HCT116 (cell line): ENCODE results near the gene AGAP1. TPM values are rescaled to one million over a fixed set of nuclear protein-coding genes. Genes with fewer than 3 reads are reported as not detected.

Experiments
- ATAC-seq: fragments of 200-7000 bp; cut with Tn5 transposase; 2 replicates; pipeline ENCODE4 v1.9.1; 2020; ENCODE audit warnings: mild to moderate bottlenecking, moderate library complexity
- BruUV-seq: library from RNA; stranded (reverse); fragments of 400-500 nt; replicated peaks from 2 replicates; lab custom pipeline; 2021; lab: Mats Ljungman, UMichigan
- CTCF ChIA-PET: fragments of 300-600 bp; sonication (Branson Sonifier 250); formaldehyde crosslinking; loops from one replicate; lab custom pipeline; 2021; ENCODE audit warnings: antibody characterized with exemption; lab: Charles Lee
- POLR2A ChIA-PET: fragments of 300-600, 350-600 bp; sonication (Branson Sonifier 250); formaldehyde crosslinking; loops from one replicate; lab custom pipeline; 2021; ENCODE audit warnings: antibody characterized with exemption; lab: Charles Lee
- RAD21 ChIA-PET, 2 experiments: fragments of 300-600 bp; sonication (Branson Sonifier 250); formaldehyde crosslinking; loops; one replicate each; lab custom pipeline; 2023; ENCODE audit warnings: low total read pairs in 2 of 2; ENCODE audit not compliant: uncharacterized antibody in 2 of 2, unreplicated experiment in 2 of 2, low non-redundant PET in 1 of 2; lab: Charles Lee
- DNase-seq: peaks from one replicate; pipeline ENCODE4 v3.0.0-alpha.2; 2010; ENCODE audit warnings: low read depth, low spot score
- H2AFZ ChIP-seq: fragments of 200-600 bp; shearing (Covaris generic), sonication (generic); 2 replicates; pipeline ENCODE4 v1.6.1; 2017; ENCODE audit warnings: low read depth, mixed run types, mixed read lengths, antibody characterized with exemption, low read length; ENCODE audit not compliant: poor library complexity, severe bottlenecking
- H3K27ac ChIP-seq: 2 replicates; pipeline ENCODE4 v1.5.1; 2012; ENCODE audit warnings: low read depth, low read length
- H3K27me3 ChIP-seq: fragments of 200-600 bp; sonication (generic); 2 replicates; pipeline ENCODE4 v1.6.1; 2016; ENCODE audit warnings: mixed run types, low read length, mixed read lengths; ENCODE audit not compliant: insufficient read depth
- H3K36me3 ChIP-seq, 2 experiments: fragments of 200-500 bp in 1 of 2; fragments of 200-600 bp in 1 of 2; sonication (Bioruptor generic) in 1 of 2; sonication (generic) in 1 of 2; 2 replicates each; pipeline versions ENCODE4 v1.5.1 to v1.6.1; 2014 to 2016; ENCODE audit warnings: low read length in 2 of 2, inconsistent platforms in 1 of 2, mixed read lengths in 1 of 2, mixed run types in 1 of 2; ENCODE audit not compliant: insufficient read depth in 2 of 2, control insufficient read depth in 1 of 2
- H3K4me1 ChIP-seq, 2 experiments: fragments of 200-600 bp in 1 of 2; sonication (generic) in 1 of 2; 2 replicates each; pipeline versions ENCODE4 v1.5.1 to v1.6.1; 2012 to 2017; ENCODE audit warnings: low read length in 2 of 2, inconsistent platforms in 1 of 2, mild to moderate bottlenecking in 1 of 2, mixed read lengths in 1 of 2, mixed run types in 1 of 2, moderate library complexity in 1 of 2; ENCODE audit not compliant: insufficient read depth in 2 of 2, control insufficient read depth in 1 of 2
- H3K4me2 ChIP-seq: fragments of 200-600 bp; sonication (generic); 2 replicates; pipeline ENCODE4 v1.6.1; 2017; ENCODE audit warnings: mixed run types, low read length, mixed read lengths
- H3K4me3 ChIP-seq, 2 experiments: fragments of 200-600 bp in 1 of 2; sonication (generic) in 1 of 2; replicated peaks in 1 of 2; 2 replicates each; pipeline ENCODE4 v1.5.1; 2011 to 2016; ENCODE audit warnings: low read length in 2 of 2, control low read depth in 1 of 2, low read depth in 1 of 2, mild to moderate bottlenecking in 1 of 2, mixed read lengths in 1 of 2, mixed run types in 1 of 2
- H3K79me2 ChIP-seq: fragments of 200-600 bp; sonication (generic); 2 replicates; pipeline ENCODE4 v1.6.1; 2017; ENCODE audit warnings: mild to moderate bottlenecking, mixed run types, low read length, moderate library complexity, mixed read lengths; ENCODE audit not compliant: insufficient read depth
- H3K9ac ChIP-seq: fragments of 200-600 bp; sonication (generic); 2 replicates; pipeline ENCODE4 v1.6.1; 2016; ENCODE audit warnings: low read length, mixed read lengths
- H3K9me2 ChIP-seq: fragments of 200-600 bp; sonication (generic), shearing (Covaris generic); 2 replicates; pipeline ENCODE4 v1.6.1; 2017; ENCODE audit warnings: mixed run types, mild to moderate bottlenecking, moderate library complexity; ENCODE audit not compliant: insufficient read depth
- H3K9me3 ChIP-seq, 2 experiments: fragments of 200-500 bp in 1 of 2; fragments of 200-600 bp in 1 of 2; sonication (Bioruptor generic) in 1 of 2; sonication (generic) in 1 of 2; 2 replicates each; pipeline ENCODE4 v1.6.1; 2014 to 2017; ENCODE audit warnings: low read length in 2 of 2, mixed read lengths in 2 of 2, inconsistent platforms in 1 of 2, low read depth in 1 of 2, mild to moderate bottlenecking in 1 of 2, mixed run types in 1 of 2, moderate library complexity in 1 of 2; ENCODE audit not compliant: control insufficient read depth in 1 of 2, insufficient read depth in 1 of 2
- H4K20me1 ChIP-seq: fragments of 200-600 bp; sonication (generic), shearing (Covaris generic); 2 replicates; pipeline ENCODE4 v1.6.1; 2017; ENCODE audit warnings: mixed run types, mild to moderate bottlenecking, moderate library complexity; ENCODE audit not compliant: insufficient read depth
- CBX3 ChIP-seq: IDR thresholded peaks from 2 replicates; pipeline ENCODE4 v1.6.1; 2012; ENCODE audit warnings: low read depth
- CTCF ChIP-seq, 3 experiments: fragments of 200-600 bp in 1 of 3; sonication (generic) in 1 of 3; IDR thresholded peaks in 2 of 3; conservative IDR thresholded peaks in 1 of 3; 2 replicates each; pipeline ENCODE4 v1.5.1; 2012 to 2017; ENCODE audit warnings: low read depth in 2 of 3, low read length in 2 of 3, antibody characterized with exemption in 1 of 3, borderline replicate concordance in 1 of 3, control low read depth in 1 of 3, mild to moderate bottlenecking in 1 of 3, mixed read lengths in 1 of 3, mixed run types in 1 of 3, moderate library complexity in 1 of 3; ENCODE audit not compliant: insufficient read depth in 1 of 3
- ELF1 ChIP-seq: IDR thresholded peaks from 2 replicates; pipeline ENCODE4 v1.6.1; 2012; ENCODE audit warnings: low read depth, borderline replicate concordance
- EZH2phosphoT487 ChIP-seq: fragments of 200-600 bp; IDR thresholded peaks from 2 replicates; pipeline ENCODE4 v1.6.1; 2018; ENCODE audit warnings: antibody characterized with exemption, borderline replicate concordance
- FOSL1 ChIP-seq: IDR thresholded peaks from 2 replicates; pipeline ENCODE4 v1.6.1; 2012; ENCODE audit warnings: low read depth
- JUND ChIP-seq: IDR thresholded peaks from 2 replicates; pipeline ENCODE4 v1.6.1; 2012
- POLR2A ChIP-seq: IDR thresholded peaks from 2 replicates; pipeline ENCODE4 v1.7.0; 2011; ENCODE audit warnings: borderline replicate concordance; ENCODE audit not compliant: insufficient read depth, insufficient read length; ENCODE audit errors: extremely low read depth
- REST ChIP-seq: IDR thresholded peaks from 2 replicates; pipeline ENCODE4 v1.6.1; 2012; ENCODE audit warnings: low read depth
- SIN3A ChIP-seq: IDR thresholded peaks from 2 replicates; pipeline ENCODE4 v1.6.1; 2012; ENCODE audit warnings: low read depth
- SRF ChIP-seq: IDR thresholded peaks from 2 replicates; pipeline ENCODE4 v1.6.1; 2012; ENCODE audit warnings: low read depth
- TCF7L2 ChIP-seq: IDR thresholded peaks from 2 replicates; pipeline ENCODE4 v1.7.0; 2011; ENCODE audit warnings: borderline replicate concordance, inconsistent platforms; ENCODE audit not compliant: insufficient read depth, insufficient read length; ENCODE audit errors: extremely low read depth
- ZBTB33 ChIP-seq: IDR thresholded peaks from 2 replicates; pipeline ENCODE4 v1.6.1; 2011; ENCODE audit warnings: mild to moderate bottlenecking, low read length, moderate library complexity; ENCODE audit not compliant: insufficient replicate concordance; ENCODE audit errors: extremely low read depth
- ZFX ChIP-seq: fragments of 450-650 bp; IDR thresholded peaks from 2 replicates; pipeline ENCODE4 v1.6.1; 2017
- ZNF274 ChIP-seq: fragments of 200-500 bp; sonication (Bioruptor generic); IDR thresholded peaks from 2 replicates; pipeline ENCODE4 v1.6.1; 2014; ENCODE audit warnings: mild to moderate bottlenecking, low read depth, low read length, inconsistent platforms
- intact Hi-C: fragments of 100-400 bp; cut with micrococcal nuclease; formaldehyde crosslinking; loops from 2 replicates; pipeline ENCODE4 v1.10.0; 2022
- total RNA-seq: library from RNA; stranded (reverse); gene quantifications from one replicate; pipeline ENCODE4 v1.2.1, GENCODE V29; 2021; ENCODE audit not compliant: unreplicated experiment
- TF ChIP-seq, protein P1 (sequence below): IDR thresholded peaks from 2 replicates; pipeline ENCODE4 v1.6.1; 2012

AGAP1 gene
- total RNA-seq, 1 experiment from 2014 or later: 43.8 TPM

- no peak overlapping the region for H2AFZ ChIP-seq
- H3K9me3 ChIP-seq: no peaks in the 10 kb centered on the region
- H3K27ac ChIP-seq: no peak overlapping the region
- no peaks in the 10 kb centered on the region for H3K27me3 ChIP-seq
- intact Hi-C loops: no loop called here
- peaks cover 0 to 3% of the 10 kb centered on the region in 2 experiments; a peak in 1 of 4 replicates for H3K4me1 ChIP-seq
- H4K20me1 ChIP-seq: 0 out of 2 replicates have a peak, but pooled peaks cover 3% of the 10 kb centered on the region
- ChIA-PET CTCF (no interaction called here), POLR2A (no interaction called here), RAD21 (no interaction called here)
- BruUV-seq: no TSS peak
- no peak for TF ChIP-seq FOSL1
- TF ChIP-seq SIN3A: no peak
- TF ChIP-seq JUND: no peak
- no peak for TF ChIP-seq CBX3
- TF ChIP-seq POLR2A: no peak
- TF ChIP-seq CTCF (IDR thresholded peaks at IDR 0.05 in 2 of 3, conservative IDR thresholded peaks at IDR 0.05 in 1 of 3; ENCODE audit: borderline replicate concordance in 1 of 3, insufficient read depth in 1 of 3, low read depth in 2 of 3, low read length in 2 of 3): no peak
- TF ChIP-seq, protein P1, sequence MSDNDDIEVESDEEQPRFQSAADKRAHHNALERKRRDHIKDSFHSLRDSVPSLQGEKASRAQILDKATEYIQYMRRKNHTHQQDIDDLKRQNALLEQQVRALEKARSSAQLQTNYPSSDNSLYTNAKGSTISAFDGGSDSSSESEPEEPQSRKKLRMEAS: no peak
- no peak for TF ChIP-seq ZBTB33
- TF ChIP-seq ELF1: no peak
- TF ChIP-seq TCF7L2: no peak
- no peak for TF ChIP-seq EZH2phosphoT487
- TF ChIP-seq SRF: no peak
- no peak for TF ChIP-seq ZNF274
- no peak for TF ChIP-seq ZFX
- TF ChIP-seq REST: no peak
- H3K9ac ChIP-seq: no peak overlapping the region
- no peaks in the 10 kb centered on the region for H3K36me3 ChIP-seq
- DNase-seq (no peak), ATAC-seq (no peak)
- no peak overlapping the region for H3K4me3 ChIP-seq
- H3K9me2 ChIP-seq: no peaks in the 10 kb centered on the region
- no peak overlapping the region for H3K4me2 ChIP-seq
- peaks cover 93% of the 10 kb centered on the region for H3K79me2 ChIP-seq
These were observed 82.6 kb downstream of the AGAP1 start for GRCh38 chr2:235576337-235576910.
